AG04450 (cell line): ENCODE results near the gene GSPT2. TPM values are rescaled to one million over a fixed set of nuclear protein-coding genes. Genes with fewer than 3 reads are reported as not detected.
"Not testable (repeated sequence)": the region's sequence is repeated elsewhere in the genome, so short reads cannot be mapped to it uniquely, and the experiment has no call there.

Source experiments
- CTCF ChIA-PET: fragments of 300-600, 350-600 bp; formaldehyde crosslinking; extraction: SDS; loops from one replicate; lab custom pipeline; 2022; ENCODE audit warnings: antibody characterized with exemption, inconsistent platforms; lab: Charles Lee
- POLR2A ChIA-PET: fragments of 350-600 bp; formaldehyde crosslinking; extraction: SDS; loops from one replicate; lab custom pipeline; 2021; ENCODE audit warnings: antibody characterized with exemption, inconsistent platforms; lab: Yijun Ruan, JAX
- DNase-seq: peaks from one replicate; pipeline ENCODE4 v3.0.0-alpha.2; 2011; ENCODE audit warnings: low read depth, low spot score
- H3K27ac ChIP-seq: one replicate; pipeline ENCODE4 v1.5.1; 2012; ENCODE audit warnings: low read depth, low read length, control low read depth
- H3K27me3 ChIP-seq: one replicate; pipeline ENCODE4 v1.6.0; 2012; ENCODE audit warnings: low read length; ENCODE audit not compliant: control insufficient read depth, insufficient read depth
- H3K4me3 ChIP-seq: 2 replicates; pipeline ENCODE4 v1.5.1; 2011; ENCODE audit warnings: mild to moderate bottlenecking, low read depth, low read length, control low read depth
- H3K9me3 ChIP-seq: 2 replicates; pipeline ENCODE4 v1.5.1; 2012; ENCODE audit warnings: low read length; ENCODE audit not compliant: control insufficient read depth, insufficient read depth
- polyA minus RNA-seq: library from RNA; depleted of rRNA, polyadenylated mRNA; stranded (reverse); fragments of >200 nt; gene quantifications from 2 replicates; pipeline ENCODE4 v1.2.3, GENCODE V29; 2011; rRNA and poly(A)+ RNA removed
- polyA plus RNA-seq: library from polyadenylated mRNA; depleted of rRNA; stranded (reverse); fragments of >200 nt; gene quantifications from 2 replicates; pipeline ENCODE4 v1.2.3, GENCODE V29; 2011; rRNA removed
- TF ChIP-seq, protein P1 (sequence below): IDR thresholded peaks from 2 replicates; pipeline ENCODE4 v1.5.1; 2011; ENCODE audit warnings: low read depth, low read length, control low read depth, inconsistent platforms

Gene GSPT2
- 8.6 and 10.6 TPM in 2 replicates for polyA plus RNA-seq
- polyA minus RNA-seq: 2.6 and 5.6 TPM in 2 replicates

DNA sequence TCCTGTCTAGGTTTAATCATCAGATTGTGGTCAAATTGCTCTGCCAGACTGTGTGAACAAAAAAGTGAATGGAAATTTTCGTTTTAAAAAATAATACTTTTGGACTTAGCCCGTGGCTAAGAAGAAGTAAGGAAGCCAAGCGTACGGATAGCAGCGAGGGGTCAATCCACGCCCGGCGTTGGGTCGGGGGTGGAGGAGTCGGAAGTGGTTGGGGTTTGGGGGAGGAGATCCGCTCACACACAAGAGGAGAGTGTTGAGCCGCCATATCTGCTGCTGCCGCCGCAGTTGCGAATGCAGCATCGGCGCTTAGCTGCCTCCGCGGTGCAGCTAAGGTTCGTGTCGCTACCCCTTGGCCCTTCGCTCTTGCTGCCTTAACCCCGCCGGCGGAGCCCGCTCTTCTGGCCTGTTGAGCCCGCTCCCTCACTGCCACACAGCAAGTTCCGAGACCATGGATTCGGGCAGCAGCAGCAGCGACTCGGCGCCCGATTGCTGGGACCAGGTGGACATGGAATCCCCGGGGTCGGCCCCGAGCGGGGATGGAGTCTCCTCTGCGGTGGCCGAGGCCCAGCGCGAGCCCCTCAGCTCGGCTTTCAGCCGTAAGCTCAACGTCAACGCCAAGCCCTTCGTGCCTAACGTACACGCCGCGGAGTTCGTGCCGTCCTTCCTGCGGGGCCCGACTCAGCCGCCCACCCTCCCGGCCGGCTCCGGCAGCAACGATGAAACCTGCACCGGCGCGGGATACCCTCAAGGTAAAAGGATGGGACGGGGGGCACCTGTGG lies at the start of gene GSPT2:
Gene GSPT2 (plus strand): TSS at position 264 of the 779 bp plus-strand sequence. CDS start 185 bp downstream, at position 449.
- Histone ChIP-seq H3K4me3 (peak within 1 kb of the TSS; percentile 79), H3K27ac (peak within 1 kb of the TSS; percentile 77), H3K27me3 (no peaks in the 10 kb centered on the region), H3K9me3 (no peaks in the 10 kb centered on the region; the same call in 1 of the 2 replicates)
- peak; percentile 34 for DNase-seq
- TF ChIP-seq, protein P1, sequence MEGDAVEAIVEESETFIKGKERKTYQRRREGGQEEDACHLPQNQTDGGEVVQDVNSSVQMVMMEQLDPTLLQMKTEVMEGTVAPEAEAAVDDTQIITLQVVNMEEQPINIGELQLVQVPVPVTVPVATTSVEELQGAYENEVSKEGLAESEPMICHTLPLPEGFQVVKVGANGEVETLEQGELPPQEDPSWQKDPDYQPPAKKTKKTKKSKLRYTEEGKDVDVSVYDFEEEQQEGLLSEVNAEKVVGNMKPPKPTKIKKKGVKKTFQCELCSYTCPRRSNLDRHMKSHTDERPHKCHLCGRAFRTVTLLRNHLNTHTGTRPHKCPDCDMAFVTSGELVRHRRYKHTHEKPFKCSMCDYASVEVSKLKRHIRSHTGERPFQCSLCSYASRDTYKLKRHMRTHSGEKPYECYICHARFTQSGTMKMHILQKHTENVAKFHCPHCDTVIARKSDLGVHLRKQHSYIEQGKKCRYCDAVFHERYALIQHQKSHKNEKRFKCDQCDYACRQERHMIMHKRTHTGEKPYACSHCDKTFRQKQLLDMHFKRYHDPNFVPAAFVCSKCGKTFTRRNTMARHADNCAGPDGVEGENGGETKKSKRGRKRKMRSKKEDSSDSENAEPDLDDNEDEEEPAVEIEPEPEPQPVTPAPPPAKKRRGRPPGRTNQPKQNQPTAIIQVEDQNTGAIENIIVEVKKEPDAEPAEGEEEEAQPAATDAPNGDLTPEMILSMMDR: no peak
- POLR2A ChIA-PET: interaction anchor here (0.7 to 1.0 kb wide), 3 partner anchors 150 to 256 kb away, joined by 3 to 4 read pairs (median 4); partner anchors contain the start of gene MAGED1
- CTCF ChIA-PET: no interaction called here

DNA sequence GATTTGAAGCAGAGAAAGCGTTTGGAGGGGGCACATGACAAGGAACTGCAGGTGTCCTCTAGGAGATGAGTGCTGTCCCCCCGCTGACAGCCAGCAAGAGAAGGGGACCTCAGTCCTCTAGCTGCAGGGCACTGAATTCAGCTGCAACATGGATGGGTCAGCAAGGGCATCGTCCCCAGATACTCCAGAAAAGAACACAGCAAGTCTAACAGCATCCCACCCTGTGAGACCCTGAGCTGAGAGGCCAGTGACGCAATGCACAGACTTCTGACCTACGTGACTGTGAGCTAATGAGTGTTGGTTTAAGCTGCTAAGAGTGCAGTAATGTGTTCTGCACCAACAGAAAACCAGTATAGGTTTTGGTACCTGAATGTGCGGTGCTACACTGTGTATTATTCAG lies 49.0 kb upstream of the GSPT2 start:
- no peaks in the 10 kb centered on the region for H3K9me3 ChIP-seq
- H3K27ac ChIP-seq: no peak overlapping the region
- TF ChIP-seq, protein P1: no peak
- H3K4me3 ChIP-seq: no peak overlapping the region
- no peak for DNase-seq
- CTCF ChIA-PET: no interaction called here
- POLR2A ChIA-PET: no interaction called here
- H3K27me3 ChIP-seq: no peaks in the 10 kb centered on the region

DNA sequence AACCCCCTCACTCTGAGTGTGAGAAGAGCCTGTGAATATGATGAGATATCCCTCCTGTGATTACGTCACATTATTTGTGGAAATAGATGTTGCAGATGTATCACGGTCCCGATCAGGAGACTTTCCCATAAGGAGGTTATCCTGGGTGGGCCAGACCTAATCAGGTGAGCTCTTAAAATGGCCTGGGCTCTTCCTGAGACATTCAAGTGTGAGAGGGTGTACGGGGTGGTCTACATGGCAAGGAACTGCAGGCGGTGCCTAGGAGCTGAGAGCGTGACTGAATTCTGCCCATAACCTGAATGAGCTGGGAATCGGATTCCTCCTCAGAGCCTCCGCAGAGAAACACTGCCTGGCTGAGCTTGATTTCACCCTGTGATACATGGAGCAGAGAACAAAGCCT lies 45.8 kb upstream of the GSPT2 start:
- no peaks in the 10 kb centered on the region for H3K9me3 ChIP-seq
- DNase-seq: no peak
- no peak overlapping the region for H3K4me3 ChIP-seq
- no peaks in the 10 kb centered on the region for H3K27me3 ChIP-seq
- no peak overlapping the region for H3K27ac ChIP-seq
- ChIA-PET POLR2A (no interaction called here), CTCF (no interaction called here)
- TF ChIP-seq, protein P1: no peak

DNA sequence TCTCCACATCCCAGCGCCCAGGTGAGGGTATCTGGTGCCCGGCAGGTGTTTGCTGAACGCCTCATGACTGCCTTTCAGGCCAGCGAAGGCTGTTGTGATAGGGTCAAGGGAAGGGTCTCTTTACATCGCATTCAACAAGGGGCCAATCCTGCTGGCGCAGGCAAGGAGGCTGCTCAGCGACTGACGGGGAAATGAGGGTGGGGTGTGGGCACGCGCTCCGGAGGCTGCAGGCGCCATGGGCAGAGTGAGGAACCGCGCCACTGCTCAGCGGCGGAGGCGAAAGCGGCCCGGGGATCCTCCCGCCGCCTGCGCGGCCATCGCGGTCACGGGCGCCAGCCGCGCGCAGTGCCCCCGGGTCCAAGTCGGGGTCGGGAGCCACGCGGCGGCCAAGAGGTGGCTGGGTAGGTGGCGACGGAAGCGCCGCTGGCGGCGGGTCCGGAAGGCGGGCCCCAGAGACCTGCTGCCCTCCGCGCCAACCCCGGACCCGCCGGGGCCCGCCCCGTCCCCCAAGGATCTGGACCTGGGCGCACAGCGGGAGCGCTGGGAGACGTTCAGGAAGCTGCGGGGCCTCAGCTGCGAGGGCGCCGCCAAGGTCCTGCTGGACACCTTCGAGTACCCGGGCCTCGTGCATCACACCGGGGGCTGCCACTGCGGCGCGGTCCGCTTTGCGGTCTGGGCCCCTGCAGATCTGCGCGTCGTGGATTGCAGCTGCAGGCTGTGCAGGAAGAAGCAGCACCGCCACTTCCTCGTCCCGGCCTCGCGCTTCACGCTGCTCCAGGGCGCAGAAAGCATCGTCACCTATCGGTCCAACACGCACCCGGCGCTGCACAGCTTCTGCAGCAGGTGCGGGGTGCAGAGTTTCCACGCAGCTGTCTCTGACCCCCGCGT lies 32.7 kb upstream of the GSPT2 start, which contains the start of gene CENPVL1:
Gene CENPVL1 (plus strand): TSS at position 236 of the 888 bp plus-strand sequence. CDS start 0 bp downstream, at position 236.
- DNase-seq, POLR2A ChIA-PET, H3K9me3 ChIP-seq, CTCF ChIA-PET, H3K4me3 ChIP-seq, H3K27ac ChIP-seq, H3K27me3 ChIP-seq: not testable (repeated sequence)

DNA sequence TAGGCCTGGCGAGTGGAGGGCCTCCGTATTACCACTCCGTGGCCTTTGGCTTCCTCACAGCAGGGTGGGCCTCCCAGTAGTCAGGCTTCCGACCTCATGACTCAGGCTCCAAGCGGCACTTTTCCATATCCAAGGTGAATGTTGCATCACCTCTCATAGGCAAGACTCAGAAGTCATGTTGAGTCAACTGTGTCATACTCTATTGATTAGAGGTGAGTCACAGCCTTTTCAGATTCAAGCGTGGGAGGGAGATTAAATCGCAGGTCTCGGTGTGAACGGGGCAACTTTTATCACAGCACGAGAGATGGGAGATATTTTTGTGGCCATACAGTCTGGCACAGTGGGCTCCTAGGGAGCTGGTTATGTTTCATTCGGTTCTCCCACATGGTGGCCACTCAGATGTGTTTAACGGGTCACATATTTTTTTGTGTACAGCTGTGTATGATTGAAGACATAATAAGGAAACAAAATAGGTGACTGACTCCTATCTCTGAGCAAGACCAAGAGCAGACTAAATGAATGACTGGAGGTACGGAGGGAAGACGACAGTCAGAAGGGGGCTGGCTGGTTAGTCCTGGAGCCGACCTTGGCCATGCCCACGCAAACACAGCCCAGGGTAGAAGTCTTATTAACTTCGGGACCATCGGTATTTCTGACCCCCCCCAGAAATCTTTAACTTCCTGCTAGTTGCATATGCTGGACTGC lies 30.1 kb upstream of the GSPT2 start:
- H3K27me3 ChIP-seq, H3K4me3 ChIP-seq, CTCF ChIA-PET, DNase-seq, POLR2A ChIA-PET, H3K27ac ChIP-seq, H3K9me3 ChIP-seq: not testable (repeated sequence)
